DMS153 treated with DMSO at 0.1 percent for 48 hours (cell line): ENCODE measurements around the gene DDX54.

Experiments
- DNase-seq: peaks from one replicate; lab custom pipeline; 2025; ENCODE audit not compliant: unreplicated experiment; lab: John Stamatoyannopoulos, UW

The DDX54 gene

DNA sequence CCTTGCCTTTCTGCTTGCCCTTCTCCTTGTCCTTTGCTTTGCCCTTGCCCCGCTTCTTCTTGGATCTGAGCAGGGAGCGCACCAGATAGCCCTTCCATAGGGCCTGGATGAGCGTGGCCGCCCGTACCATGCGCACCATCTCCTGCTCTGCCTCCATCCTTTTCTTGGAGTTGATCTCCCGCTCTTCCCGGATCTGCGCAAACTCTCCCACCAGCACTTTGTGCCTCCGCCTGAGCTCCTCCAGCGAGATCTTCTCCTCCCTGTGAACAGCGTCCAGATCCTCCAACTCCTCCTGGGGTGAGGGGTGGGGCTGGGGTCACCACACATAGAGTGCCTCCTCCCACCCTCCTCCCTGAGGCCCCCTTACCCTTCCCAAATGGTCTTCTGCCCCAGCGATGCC lies 10.3 kb upstream of the DDX54 start:
- DNase-seq = no peak

DNA sequence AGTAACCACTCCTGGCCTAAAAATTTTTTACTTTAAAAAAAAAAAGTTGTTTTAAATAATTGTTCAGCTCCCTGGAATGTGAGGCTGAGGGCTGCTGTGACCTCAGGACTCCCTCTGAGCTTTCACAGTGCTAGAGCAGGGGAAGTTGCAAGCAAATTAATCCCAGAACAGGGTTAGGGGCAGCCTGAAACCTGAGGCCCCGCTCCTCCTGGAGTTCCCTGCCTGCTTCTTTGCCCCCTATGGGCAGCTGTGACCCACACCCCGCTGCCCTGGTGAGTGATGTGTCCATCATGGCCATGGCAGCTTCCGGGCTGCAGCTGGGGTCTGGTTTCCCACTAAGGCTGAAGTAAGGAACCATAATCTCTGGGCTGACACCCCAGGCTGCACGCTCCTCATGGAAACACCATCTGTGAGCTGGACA lies 9.7 kb upstream of the DDX54 start:
- no peak for DNase-seq

GRCh38 chr12:113191227-113191626 lies 5.9 kb upstream of the DDX54 start:
- no peak for DNase-seq

DNA sequence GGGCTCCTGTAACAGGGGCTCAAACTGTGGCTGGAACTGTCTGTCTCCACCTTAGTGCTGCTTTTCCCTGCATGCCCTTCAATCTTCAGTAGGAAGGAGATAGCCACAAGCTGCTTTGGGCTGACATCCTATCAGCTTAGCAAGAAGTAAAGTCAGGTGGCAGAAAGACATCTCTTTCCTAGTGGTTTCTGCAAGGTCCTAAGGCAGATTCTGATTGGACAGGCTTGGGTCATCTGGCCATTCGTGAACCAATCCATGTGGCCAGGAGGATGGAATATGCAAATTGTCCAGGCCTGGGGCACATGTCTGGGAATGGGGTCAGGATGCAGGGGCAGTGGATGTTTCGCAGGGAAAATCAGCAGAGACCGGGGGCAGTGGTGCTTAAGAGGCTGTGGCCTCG lies 5.5 kb upstream of the DDX54 start:
- DNase-seq = no peak

GRCh38 chr12:113189361-113189760 lies 4.1 kb upstream of the DDX54 start:
- no peak for DNase-seq

GRCh38 chr12:113186666-113187325 lies 1.5 kb upstream of the DDX54 start:
- DNase-seq = no peak

- no peak for DNase-seq
These were observed 721 bp upstream of the DDX54 start for GRCh38 chr12:113186033-113186365.

DNA sequence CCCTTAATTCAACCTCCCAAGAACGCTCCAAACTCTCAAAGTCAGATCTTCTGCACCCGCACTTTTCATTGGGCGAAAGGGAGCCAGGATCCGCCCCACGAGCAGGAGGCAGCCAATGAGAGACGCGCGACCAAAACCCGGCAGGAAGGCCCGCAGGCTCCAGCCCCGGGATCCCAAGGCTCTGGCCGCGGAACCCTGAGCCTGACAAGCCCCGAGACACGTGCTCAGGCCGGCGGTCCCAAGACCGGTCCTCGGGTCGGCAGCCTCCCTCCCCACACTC lies 438 bp downstream of the DDX54 start:
- DNase-seq = peak; percentile 80

GRCh38 chr12:113184098-113184899 lies 979 bp downstream of the DDX54 start:
- DNase-seq = no peak

DNA sequence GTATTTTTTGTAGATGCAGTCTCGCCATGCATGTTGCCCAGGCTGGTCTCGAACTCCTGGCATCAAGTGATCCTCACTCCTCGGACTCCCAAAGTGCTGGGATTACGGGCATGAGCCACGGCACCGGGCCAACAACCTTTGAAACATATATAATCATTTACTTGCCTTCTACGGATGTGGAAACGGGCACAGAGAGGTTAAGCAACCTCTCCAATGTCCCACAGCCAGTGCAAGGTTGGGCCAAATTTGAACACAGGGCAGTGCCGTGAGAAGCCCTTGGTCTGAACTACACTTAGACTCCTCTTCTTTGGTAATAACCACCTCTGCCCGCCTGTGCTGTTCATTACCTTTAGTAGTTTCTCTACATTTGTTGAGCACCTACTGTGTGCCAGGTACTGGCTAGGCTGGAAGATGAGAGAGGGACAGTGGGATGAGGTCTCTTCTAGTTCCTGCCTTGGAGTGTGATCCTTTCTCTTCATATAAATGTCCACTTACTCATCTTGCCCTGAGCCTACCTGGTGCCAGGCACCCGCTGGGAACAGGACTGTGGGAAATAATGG lies 2.2 kb downstream of the DDX54 start:
- no peak for DNase-seq

DNA sequence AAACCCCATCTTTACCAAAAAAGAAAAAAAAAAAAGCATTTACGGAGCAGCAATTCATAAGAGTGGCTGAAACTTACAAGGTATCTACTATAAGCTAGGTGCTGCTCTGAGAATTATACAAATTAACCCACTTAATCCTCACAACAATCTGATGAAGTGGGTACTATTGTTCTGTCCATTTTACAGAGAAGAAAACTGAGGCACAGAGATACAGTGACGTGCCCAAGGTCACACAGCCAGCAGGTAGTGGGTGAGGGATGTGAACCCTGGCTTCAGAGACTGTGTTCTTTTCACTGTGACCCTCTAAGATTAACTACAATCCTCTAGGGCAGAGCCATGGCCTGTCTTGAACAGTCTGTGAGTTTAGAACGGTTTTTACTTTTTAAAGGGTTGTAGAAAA lies 3.3 kb downstream of the DDX54 start:
- DNase-seq = no peak

GRCh38 chr12:113180333-113180732 lies 4.9 kb downstream of the DDX54 start:
- DNase-seq = no peak

DNA sequence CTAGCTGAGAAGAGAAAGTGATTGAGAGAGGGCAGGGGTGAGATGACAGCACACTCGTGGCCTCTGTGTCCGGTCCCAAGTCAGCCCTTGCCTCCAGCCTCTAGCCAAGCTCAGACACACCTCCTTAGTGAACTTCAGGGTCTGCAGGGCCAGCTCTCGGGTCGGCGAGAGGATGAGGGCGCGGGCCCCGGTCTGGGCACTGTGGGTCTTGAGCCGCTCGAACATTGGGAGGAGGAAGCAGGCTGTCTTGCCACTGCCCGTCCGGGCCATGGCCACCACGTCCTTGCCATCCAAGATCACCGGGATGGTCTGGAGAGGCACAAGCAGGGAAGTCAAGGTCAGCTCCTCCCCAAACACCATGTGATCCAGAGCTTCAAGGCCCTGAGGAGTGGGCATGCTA lies 6.3 kb downstream of the DDX54 start:
- no peak for DNase-seq

- peak; percentile 32 for DNase-seq
These were observed 10.6 kb downstream of the DDX54 start for GRCh38 chr12:113174461-113175384.

DNA sequence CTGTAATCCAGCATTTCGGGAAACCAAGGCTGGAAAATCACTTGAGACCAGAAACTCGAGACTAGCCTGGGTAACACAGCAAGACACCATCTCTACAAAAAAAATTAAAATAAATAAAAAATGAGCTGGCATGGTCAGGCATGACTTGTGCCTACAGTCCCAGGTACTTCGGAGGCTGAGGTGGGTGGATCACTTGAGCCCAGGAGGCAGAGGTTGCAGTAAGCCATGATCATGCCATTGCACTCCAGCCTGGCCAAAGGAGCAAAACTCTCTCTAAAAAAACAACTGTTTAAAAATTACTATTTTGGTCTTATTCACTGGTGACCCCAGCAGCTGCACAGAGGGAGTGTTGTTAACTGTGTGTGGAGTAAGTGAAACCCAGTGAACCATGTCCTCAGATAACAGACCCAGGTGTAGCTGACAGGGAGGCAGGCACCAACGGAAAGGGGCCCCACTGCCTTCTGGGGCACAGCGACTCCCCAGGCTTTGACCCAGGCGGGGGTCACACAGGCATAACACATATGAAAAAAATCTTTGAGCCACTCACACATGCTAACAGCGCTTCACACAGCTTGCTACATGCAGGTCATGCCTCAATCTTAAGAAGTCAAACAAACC lies 12.1 kb downstream of the DDX54 start:
- DNase-seq = no peak

- no peak for DNase-seq
These were observed 13.1 kb downstream of the DDX54 start for GRCh38 chr12:113172185-113172584.

DNA sequence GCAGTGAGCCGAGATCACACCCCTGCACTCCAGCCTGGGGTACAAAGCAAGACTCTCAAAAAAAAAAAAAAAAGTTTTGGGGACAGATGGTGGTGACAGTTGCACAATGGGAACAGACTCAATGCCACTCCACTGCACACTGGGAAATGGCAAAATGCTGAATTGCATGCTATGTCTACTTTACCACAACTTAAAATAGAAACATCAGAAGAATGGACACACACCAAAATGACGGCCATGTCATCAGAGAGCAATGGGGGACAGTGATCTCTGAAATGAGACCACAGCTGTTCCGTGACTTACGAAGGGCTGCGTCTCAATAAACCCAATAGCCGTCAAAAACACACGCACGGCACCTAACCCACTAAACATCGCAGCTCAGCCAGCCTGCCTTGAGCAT lies 13.7 kb downstream of the DDX54 start:
- no peak for DNase-seq

DNA sequence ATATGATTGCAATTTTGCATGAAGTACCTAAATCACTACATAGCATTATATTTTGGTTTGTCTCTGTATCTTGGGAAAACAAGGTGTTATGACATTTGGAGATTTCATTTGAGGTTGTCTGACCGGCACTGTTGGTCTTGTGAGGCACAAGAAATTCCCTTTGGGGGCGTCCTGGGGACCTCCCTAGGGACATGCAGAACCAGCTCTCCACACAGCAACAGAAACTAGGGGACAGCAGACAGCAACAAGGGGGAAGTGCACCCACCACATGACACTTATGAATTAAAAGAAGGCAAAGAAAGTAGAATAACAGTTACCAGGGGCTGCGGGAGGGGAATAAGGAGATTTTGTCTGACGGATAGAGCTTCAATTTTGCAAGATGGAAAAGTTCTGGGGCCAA lies 14.4 kb downstream of the DDX54 start:
- no peak for DNase-seq

DNA sequence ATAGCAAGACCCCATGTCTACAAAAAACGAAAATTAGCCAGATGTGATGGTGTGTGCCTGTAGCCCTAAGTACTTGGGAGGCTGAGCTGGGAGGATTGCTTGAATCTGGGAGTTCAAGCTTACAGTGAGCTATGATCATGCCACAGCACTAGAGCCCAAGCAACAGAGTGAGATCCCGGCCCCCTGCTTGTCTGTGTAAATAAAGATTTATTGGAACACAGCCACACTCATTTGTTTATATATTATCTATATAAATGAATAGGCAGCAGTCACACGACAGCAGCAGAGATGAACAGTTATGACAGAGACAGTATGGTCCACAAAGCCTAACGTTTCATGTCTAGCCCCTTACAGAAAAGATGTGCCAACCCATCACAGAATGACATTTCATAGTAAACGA lies 14.8 kb downstream of the DDX54 start:
- DNase-seq = no peak

- no peak for DNase-seq
These were observed 15.6 kb downstream of the DDX54 start for GRCh38 chr12:113169697-113170096.

DNA sequence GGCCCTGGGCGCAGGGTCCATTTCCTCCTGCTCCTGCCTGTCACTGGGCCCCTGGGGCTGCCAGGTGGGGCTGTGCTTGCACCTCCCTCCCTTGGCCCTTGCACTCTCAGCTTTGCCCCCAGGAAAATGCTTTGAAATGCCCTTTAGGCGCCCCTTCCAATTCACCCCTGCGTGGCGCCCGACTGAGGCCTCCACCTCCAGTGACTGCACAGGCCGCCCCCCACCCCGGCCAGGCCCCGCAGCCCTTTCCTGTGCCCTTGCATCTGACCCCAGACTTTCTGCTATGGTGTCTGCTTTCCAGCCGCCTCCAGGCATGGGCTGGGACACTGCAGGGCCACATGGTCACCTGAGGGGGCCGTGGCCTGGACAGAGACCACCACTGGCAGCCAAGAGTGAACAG lies 17.4 kb downstream of the DDX54 start:
- no peak for DNase-seq
